Nephron progenitor cell (in vitro differentiated cells): ENCODE measurements around the gene GNAO1.
A peak's percentile ranks its signal among the peaks of the same experiment; 100 is the strongest.

Experiments used
- DNase-seq: peaks from one replicate; pipeline ENCODE4 v3.0.0; 2021
- H3K27ac Mint-ChIP-seq: 2 replicates; pipeline ENCODE4 v1.8.0; 2021; ENCODE audit warnings: mild to moderate bottlenecking, moderate library complexity, mixed read lengths
- H3K27me3 Mint-ChIP-seq: 2 replicates; pipeline ENCODE4 v1.8.0; 2021; ENCODE audit warnings: mild to moderate bottlenecking, low read depth, mixed read lengths; ENCODE audit not compliant: poor library complexity
- H3K36me3 Mint-ChIP-seq: 2 replicates; pipeline ENCODE4 v1.8.0; 2021; ENCODE audit warnings: low read depth, mixed read lengths
- H3K4me1 Mint-ChIP-seq: 2 replicates; pipeline ENCODE4 v1.8.0; 2021; ENCODE audit warnings: mixed read lengths
- H3K4me3 Mint-ChIP-seq: 2 replicates; pipeline ENCODE4 v1.8.0; 2021; ENCODE audit warnings: mild to moderate bottlenecking, moderate library complexity, mixed read lengths
- H3K9me3 Mint-ChIP-seq: 2 replicates; pipeline ENCODE4 v1.8.0; 2021; ENCODE audit warnings: mild to moderate bottlenecking, moderate library complexity, mixed read lengths
- TF ChIP-seq, protein P1 (sequence below): fragments of 200-600 bp; sonication (generic); IDR thresholded peaks from 2 replicates; pipeline ENCODE4 v1.5.0; 2021; ENCODE audit warnings: antibody characterized with exemption

The GNAO1 gene

DNA sequence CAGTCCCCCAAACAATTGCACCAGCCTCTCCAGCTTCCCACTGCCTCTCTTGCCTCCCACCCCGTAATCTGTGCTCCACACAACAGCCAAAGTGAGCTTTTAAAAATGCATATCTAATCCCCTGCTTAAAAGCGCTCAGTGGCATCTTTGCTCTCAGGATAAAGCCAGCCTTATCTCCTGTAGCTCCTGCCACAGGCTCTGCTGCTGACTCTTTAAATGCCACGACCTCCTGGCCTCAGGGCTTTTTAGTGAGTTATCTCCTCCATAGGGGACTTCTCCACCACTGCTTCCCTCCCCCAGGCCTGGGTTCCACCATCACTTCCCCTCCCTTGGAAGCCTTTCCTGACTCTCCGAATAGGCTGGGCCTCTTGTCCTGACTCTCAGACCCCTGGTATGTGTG, 98.6 kb downstream of the GNAO1 start:
- no peaks in the 10 kb centered on the region for H3K36me3 Mint-ChIP-seq
- no peak overlapping the region for H3K4me3 Mint-ChIP-seq
- TF ChIP-seq, protein P1, sequence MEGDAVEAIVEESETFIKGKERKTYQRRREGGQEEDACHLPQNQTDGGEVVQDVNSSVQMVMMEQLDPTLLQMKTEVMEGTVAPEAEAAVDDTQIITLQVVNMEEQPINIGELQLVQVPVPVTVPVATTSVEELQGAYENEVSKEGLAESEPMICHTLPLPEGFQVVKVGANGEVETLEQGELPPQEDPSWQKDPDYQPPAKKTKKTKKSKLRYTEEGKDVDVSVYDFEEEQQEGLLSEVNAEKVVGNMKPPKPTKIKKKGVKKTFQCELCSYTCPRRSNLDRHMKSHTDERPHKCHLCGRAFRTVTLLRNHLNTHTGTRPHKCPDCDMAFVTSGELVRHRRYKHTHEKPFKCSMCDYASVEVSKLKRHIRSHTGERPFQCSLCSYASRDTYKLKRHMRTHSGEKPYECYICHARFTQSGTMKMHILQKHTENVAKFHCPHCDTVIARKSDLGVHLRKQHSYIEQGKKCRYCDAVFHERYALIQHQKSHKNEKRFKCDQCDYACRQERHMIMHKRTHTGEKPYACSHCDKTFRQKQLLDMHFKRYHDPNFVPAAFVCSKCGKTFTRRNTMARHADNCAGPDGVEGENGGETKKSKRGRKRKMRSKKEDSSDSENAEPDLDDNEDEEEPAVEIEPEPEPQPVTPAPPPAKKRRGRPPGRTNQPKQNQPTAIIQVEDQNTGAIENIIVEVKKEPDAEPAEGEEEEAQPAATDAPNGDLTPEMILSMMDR = no peak
- DNase-seq = no peak
- H3K27me3 Mint-ChIP-seq = peaks cover 5% of the 10 kb centered on the region
- H3K27ac Mint-ChIP-seq = no peak overlapping the region
- H3K4me1 Mint-ChIP-seq = peaks cover 35% of the 10 kb centered on the region
- H3K9me3 Mint-ChIP-seq = no peaks in the 10 kb centered on the region

GRCh38 chr16:56294014-56294413, 102.7 kb downstream of the GNAO1 start:
- Mint-ChIP-seq H3K27ac (no peak overlapping the region), H3K4me3 (no peak overlapping the region), H3K4me1 (peaks cover 43% of the 10 kb centered on the region), H3K27me3 (peaks cover 12% of the 10 kb centered on the region), H3K36me3 (no peaks in the 10 kb centered on the region), H3K9me3 (no peaks in the 10 kb centered on the region)
- TF ChIP-seq, protein P1 = no peak
- no peak for DNase-seq

GRCh38 chr16:56294579-56294978, 103.3 kb downstream of the GNAO1 start:
- H3K27me3 Mint-ChIP-seq = peaks cover 12% of the 10 kb centered on the region
- H3K9me3 Mint-ChIP-seq = no peaks in the 10 kb centered on the region
- TF ChIP-seq, protein P1 = no peak
- no peaks in the 10 kb centered on the region for H3K36me3 Mint-ChIP-seq
- peaks cover 43% of the 10 kb centered on the region for H3K4me1 Mint-ChIP-seq
- no peak overlapping the region for H3K4me3 Mint-ChIP-seq
- H3K27ac Mint-ChIP-seq = no peak overlapping the region
- DNase-seq = no peak

DNA sequence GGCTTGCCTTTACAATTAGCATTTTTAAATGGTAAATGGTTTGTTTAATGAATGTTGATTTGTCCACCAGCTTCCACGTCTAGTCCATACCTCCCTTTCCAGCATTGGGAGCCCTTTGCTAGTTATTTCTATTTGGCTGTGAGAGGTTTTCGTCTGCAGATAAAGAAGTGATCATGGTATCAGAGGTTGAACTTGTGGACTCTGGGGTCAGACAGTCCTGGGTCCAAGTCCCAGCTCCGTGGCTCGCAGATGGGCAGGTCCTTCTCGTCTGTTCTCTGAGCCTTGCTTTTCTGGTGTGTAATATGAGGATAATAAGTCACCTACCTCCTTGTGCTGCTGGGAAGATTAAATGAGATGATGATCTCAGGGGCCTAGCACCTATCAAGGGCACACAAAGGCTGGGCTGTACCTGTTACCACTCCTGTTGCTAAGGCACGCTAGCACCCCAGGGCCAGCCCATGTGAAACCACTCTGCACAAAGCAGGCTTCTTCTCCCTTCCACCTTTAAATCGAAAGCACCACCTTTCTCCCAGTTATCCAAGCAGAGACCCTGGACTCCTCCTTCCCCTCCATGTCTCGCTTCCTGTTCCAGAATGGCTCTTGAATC, 103.9 kb downstream of the GNAO1 start:
- peaks cover 12% of the 10 kb centered on the region for H3K27me3 Mint-ChIP-seq
- no peaks in the 10 kb centered on the region for H3K9me3 Mint-ChIP-seq
- H3K36me3 Mint-ChIP-seq = no peaks in the 10 kb centered on the region
- H3K4me1 Mint-ChIP-seq = peaks cover 43% of the 10 kb centered on the region
- DNase-seq = no peak
- H3K4me3 Mint-ChIP-seq = no peak overlapping the region
- TF ChIP-seq, protein P1 = no peak
- peak overlapping the region; percentile 68 for H3K27ac Mint-ChIP-seq

DNA sequence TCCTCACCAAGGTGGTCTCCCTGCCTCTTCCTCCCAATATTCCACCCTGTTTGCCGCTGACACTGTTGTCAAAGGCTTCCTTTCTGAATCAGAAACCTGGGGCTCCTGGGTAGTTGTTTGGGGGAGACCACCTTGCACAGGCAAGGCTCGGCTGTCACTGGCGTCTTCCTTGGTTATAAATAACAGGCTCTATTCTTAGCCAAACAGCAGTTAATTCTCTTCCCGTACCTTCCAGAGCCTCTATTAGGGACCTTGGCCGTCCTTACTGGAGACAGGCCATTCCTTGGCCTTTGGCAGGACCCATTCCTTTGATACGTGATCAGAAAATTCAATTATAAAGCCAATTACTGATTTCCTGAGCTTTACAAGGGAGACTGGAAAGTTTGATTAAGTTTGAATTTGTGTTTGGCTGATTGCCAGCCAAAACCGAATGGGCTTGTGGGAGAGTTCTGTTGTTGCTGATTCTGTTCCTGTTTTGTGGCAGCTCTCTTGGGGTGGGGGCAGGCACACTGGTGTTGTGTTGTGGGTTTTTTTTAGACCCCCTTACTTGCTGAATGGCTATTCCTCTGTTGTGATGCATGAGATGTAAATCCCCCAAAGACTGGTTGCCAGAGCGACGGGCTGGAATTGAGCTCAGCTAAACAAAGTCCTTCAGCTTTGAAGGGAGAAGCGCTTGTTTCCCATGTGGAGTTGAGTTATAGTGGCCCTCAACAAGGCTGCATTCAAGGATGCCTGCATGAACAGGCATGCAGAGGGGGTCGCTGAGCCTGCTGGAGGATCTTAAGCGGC, 104.6 kb downstream of the GNAO1 start:
- Mint-ChIP-seq H3K4me3 (no peak overlapping the region), H3K9me3 (no peaks in the 10 kb centered on the region), H3K36me3 (no peaks in the 10 kb centered on the region), H3K27ac (peak overlapping the region; percentile 68), H3K27me3 (peaks cover 12% of the 10 kb centered on the region), H3K4me1 (peaks cover 42% of the 10 kb centered on the region)
- no peak for DNase-seq
- TF ChIP-seq, protein P1 = no peak
